NT2/D1 (cell line): Measurements from ENCODE around the gene ARPC2.

Experiments used
- DNase-seq: peaks from one replicate; pipeline ENCODE4 v3.0.0-alpha.2; 2011; ENCODE audit warnings: low read depth, low spot score
- H3K27me3 ChIP-seq: 2 replicates; pipeline ENCODE4 v1.6.0; 2011; ENCODE audit warnings: mild to moderate bottlenecking; ENCODE audit not compliant: insufficient read length, insufficient read depth
- H3K36me3 ChIP-seq: 2 replicates; pipeline ENCODE4 v1.6.1; 2011; ENCODE audit warnings: mild to moderate bottlenecking, low read length, mixed read lengths; ENCODE audit not compliant: insufficient read depth, insufficient read length
- H3K4me1 ChIP-seq: 2 replicates; pipeline ENCODE4 v1.5.1; 2011; ENCODE audit not compliant: insufficient read depth, insufficient read length
- H3K4me3 ChIP-seq: 2 replicates; pipeline ENCODE4 v1.5.1; 2011; ENCODE audit warnings: low read depth; ENCODE audit not compliant: insufficient read length
- H3K9ac ChIP-seq: 2 replicates; pipeline ENCODE4 v1.6.0; 2011; ENCODE audit warnings: low read depth; ENCODE audit not compliant: insufficient read length
- H3K9me3 ChIP-seq: 2 replicates; pipeline ENCODE4 v1.5.1; 2011; ENCODE audit warnings: mild to moderate bottlenecking, low read length; ENCODE audit not compliant: insufficient read depth
- SUZ12 ChIP-seq: IDR thresholded peaks from 2 replicates; pipeline ENCODE4 v1.6.1; 2011; ENCODE audit not compliant: insufficient read length, insufficient read depth; ENCODE audit errors: extremely low read depth
- YY1 ChIP-seq: IDR thresholded peaks from 2 replicates; pipeline ENCODE4 v1.6.1; 2011; ENCODE audit not compliant: insufficient read length, insufficient read depth
- ZNF274 ChIP-seq: IDR thresholded peaks from 2 replicates; pipeline ENCODE4 v1.6.1; 2011; ENCODE audit warnings: mild to moderate bottlenecking, low read depth, low read length

Gene ARPC2

DNA sequence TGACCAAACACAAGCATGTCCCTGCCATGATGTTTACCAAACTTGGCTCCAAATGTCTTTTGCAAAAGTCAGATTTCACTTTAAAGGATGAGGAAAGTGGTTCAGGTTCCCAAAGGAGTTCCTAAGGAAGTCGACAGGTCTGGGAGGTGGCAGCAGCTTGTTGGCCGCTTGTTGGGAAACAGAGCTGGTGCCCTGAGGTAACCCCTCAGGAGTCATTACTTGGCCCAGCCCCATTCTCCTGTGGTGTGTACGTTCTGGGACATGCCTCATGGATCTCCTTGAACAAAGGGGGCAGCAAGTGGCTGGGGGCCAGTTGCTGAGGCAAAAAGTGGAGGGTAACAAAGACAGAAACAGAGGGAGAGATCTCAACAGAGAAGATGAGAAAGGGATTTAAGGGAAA lies 64.5 kb downstream of the ARPC2 start:
- H3K27me3 ChIP-seq, result no peaks in the 10 kb centered on the region
- H3K4me3 ChIP-seq, result no peak overlapping the region
- H3K9ac ChIP-seq, result no peak overlapping the region
- TF ChIP-seq SUZ12, result no peak
- no peak for DNase-seq
- H3K4me1 ChIP-seq, result peaks cover 20% of the 10 kb centered on the region
- H3K36me3 ChIP-seq, result peaks cover 64% of the 10 kb centered on the region
- no peaks in the 10 kb centered on the region for H3K9me3 ChIP-seq

DNA sequence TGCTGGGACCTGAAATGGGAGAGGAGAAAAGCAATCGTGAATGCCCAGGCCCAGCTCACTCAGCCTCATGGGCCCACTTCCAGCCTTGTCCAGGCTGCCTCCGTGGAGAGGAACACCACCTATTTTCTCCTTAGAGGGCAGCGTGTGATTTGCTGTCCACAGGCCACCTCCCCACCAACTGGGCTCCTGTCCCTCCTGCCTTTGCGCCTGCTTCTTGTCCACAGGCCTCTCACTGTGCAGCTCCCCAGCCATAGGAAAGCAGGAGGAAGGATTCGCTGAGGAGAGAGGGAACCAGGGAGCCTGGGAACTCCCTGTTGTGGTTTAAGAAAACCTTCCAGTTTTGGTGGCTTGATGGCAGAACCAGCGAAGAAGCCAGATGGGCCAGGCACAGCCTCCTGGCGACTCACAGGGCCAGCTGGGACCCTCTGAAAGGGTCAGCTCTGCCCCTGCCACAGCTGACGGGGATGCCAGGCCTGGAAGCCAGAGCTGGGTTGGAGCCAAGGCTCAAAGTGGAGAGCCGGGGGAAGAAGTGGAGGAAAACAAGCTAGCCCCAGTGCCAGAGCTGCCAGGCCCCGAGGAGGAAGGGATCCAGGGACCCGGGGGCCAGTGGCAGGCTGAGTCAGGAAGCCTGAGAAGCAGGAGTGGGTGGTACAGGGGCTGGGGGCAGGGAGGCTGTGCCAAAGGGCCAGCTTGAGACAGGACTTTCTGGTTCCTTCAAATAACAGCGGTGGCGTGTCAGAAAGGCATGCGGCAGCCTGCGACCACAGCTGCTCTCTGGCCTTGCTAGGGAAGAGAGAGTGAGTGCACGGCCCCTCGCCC lies 65.4 kb downstream of the ARPC2 start:
- no peak for DNase-seq
- H3K4me1 ChIP-seq, result peaks cover 25% of the 10 kb centered on the region
- TF ChIP-seq ZNF274 (no peak), YY1 (no peak), SUZ12 (no peak)
- H3K36me3 ChIP-seq, result peaks cover 55% of the 10 kb centered on the region
- H3K9me3 ChIP-seq, result no peaks in the 10 kb centered on the region
- no peak overlapping the region for H3K4me3 ChIP-seq
- H3K27me3 ChIP-seq, result no peaks in the 10 kb centered on the region
- H3K9ac ChIP-seq, result peak overlapping the region; percentile 11

DNA sequence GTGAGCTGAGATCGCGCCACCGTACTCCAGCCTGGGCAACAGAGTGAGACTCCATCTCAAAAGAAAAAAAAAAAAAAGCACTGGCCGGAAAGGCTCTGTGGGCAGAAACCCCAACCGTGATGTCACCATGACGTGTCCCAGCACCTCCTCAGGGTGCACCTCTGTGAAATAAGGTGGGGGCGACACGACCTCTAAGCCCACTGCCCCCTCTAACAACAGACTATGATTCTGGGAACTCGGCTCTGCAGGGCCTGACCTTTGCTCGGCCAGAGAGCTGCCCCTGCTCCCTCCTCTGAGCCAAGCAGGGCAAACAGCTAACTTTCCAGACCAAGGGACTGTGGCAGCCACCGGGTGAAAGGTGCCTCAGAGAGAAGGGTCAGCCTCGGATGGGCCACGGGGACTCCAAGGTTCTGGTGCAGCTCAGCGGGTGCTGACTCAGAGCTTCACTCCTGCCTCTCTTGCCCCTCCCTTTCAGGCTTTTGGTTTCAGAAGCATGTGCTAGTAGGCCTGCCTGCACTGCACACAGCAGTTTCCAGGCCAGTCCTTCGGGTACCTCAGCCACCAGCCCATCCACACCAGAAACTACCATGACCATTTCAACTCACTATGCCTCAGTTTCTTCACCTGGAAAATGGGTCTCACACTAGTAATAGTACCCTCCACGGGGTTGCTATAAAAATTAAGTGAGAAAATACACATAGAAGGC lies 67.3 kb downstream of the ARPC2 start:
- TF ChIP-seq YY1 (no peak), ZNF274 (no peak)
- H3K9ac ChIP-seq, result peak overlapping the region; percentile 45
- H3K4me1 ChIP-seq, result peaks cover 25% of the 10 kb centered on the region
- no peak for DNase-seq
- H3K4me3 ChIP-seq, result no peak overlapping the region
- H3K36me3 ChIP-seq, result peaks cover 36% of the 10 kb centered on the region
- no peaks in the 10 kb centered on the region for H3K27me3 ChIP-seq
- no peaks in the 10 kb centered on the region for H3K9me3 ChIP-seq

DNA sequence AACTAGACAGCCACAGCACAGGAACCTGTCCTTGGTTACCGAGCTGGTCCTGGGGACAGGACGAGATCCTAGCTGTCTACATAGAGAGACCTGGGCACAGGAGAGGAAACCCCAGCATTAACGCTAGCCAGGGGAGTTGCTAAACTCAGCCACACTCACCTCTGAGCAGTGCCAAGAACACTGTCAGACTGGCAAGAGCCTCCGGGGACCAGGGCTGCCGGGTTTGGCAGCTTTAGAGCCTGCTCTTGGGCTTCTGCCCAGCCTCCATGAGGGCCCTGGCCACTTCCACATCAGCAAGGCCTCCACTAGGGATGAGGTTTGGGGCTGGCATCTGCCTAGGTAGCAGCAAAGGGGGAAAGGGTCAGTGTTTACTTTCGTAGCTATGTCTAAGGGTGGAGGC lies 68.6 kb downstream of the ARPC2 start:
- Histone ChIP-seq H3K9ac (peak overlapping the region; percentile 68), H3K4me1 (peaks cover 26% of the 10 kb centered on the region), H3K9me3 (no peaks in the 10 kb centered on the region), H3K4me3 (no peak overlapping the region), H3K27me3 (no peaks in the 10 kb centered on the region), H3K36me3 (peaks cover 27% of the 10 kb centered on the region)
- TF ChIP-seq SUZ12 (no peak), YY1 (no peak), ZNF274 (no peak)
- DNase-seq, result no peak

DNA sequence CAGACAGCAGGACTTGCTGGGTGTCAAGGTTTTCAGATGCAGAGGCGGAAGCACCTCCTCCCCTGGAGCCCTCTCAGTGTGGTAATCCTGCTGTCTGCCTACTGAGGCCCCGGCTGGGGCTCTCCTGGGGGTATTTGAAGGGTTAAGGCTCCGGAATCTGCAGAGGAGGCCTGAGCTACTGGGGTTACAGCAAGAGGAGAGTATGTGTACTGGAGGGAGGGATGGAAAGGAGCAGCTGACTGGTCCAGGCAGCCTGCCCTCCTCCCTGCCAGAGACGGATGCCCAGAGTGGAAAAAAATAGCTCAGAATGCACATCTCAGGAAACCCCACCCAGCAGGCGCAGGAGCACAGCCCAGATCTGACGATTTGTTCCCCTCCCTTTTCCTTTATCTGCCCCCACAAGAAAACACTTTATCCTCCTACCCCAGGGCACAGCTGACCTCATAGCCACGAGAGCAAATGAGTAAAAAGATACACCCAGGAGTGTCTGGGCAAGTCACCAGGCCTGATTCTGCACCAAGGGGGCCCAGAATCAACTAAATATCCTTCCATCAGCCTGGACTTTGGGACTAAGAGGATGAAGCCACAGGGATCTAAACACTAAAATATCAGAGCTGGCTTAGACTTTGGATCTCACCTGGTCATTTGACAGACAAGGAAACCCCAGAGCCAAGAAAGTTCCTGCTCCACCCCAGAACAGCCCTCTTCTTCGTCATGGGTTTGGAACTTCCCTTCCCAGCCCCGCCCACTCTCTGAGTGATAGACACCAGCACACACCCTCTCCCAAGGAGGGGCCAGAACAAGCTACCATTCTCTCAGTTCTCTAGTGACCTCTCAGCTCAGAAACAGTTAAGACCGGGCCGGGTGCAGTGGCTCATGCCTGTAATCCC lies 69.8 kb downstream of the ARPC2 start:
- peaks cover 20% of the 10 kb centered on the region for H3K36me3 ChIP-seq
- H3K9me3 ChIP-seq, result no peaks in the 10 kb centered on the region
- H3K27me3 ChIP-seq, result no peaks in the 10 kb centered on the region
- peak overlapping the region; percentile 23 for H3K4me3 ChIP-seq
- peak; percentile 68 for DNase-seq
- peaks cover 28% of the 10 kb centered on the region for H3K4me1 ChIP-seq
- TF ChIP-seq ZNF274 (no peak), YY1 (no peak)
- peak overlapping the region; percentile 68 for H3K9ac ChIP-seq

DNA sequence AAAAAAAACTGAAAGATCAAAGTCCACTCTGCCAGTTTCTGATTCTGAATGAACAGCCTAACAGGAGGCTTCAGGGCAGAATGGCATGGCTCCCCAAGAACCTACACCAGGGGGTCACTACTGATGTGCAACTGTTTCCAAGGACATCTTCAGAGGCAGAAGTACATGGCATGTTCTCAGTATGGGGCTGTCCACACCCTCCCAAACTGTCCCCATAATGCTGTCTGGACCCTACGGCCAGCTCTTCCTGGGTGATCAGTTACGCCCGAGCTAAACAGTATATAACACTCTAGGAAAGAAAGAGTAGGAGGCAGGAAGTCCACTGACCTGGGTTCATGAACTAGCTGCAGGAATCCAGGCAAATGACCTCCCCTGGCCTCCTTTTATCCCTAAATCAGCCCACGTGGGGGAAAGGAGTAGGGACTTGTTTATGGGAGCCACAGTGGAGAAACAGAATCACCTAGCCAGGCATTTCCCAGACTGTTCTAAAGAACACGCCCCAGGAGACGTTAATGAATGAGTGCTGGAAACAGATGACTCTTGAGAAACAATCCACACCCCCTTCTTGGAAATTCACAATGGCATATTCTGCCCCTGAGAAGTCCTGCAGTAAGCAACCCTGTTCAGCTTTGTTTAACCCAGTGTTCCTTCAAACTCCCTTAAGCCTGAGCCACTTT lies 72.8 kb downstream of the ARPC2 start:
- H3K4me3 ChIP-seq, result no peak overlapping the region

More for the DNA sequence above, 72.8 kb downstream of the ARPC2 start:
- DNase-seq, result no peak
- Histone ChIP-seq H3K4me1 (peaks cover 25% of the 10 kb centered on the region), H3K9ac (peak overlapping the region; percentile 53), H3K27me3 (no peaks in the 10 kb centered on the region), H3K9me3 (no peaks in the 10 kb centered on the region), H3K36me3 (peaks cover 12% of the 10 kb centered on the region)
- TF ChIP-seq ZNF274 (no peak), SUZ12 (no peak), YY1 (no peak)
